WI38 (cell line): ENCODE results near the gene AP2A1.

ENCODE experiments used
- H3K4me3 ChIP-seq: 2 replicates; pipeline ENCODE4 v1.5.1; 2011; ENCODE audit warnings: low read depth, mild to moderate bottlenecking, control low read depth, low read length
- CTCF ChIP-seq: IDR thresholded peaks from 2 replicates; pipeline ENCODE4 v1.5.1; 2012; ENCODE audit warnings: low read depth, mild to moderate bottlenecking, control low read depth, low read length

The AP2A1 gene

DNA sequence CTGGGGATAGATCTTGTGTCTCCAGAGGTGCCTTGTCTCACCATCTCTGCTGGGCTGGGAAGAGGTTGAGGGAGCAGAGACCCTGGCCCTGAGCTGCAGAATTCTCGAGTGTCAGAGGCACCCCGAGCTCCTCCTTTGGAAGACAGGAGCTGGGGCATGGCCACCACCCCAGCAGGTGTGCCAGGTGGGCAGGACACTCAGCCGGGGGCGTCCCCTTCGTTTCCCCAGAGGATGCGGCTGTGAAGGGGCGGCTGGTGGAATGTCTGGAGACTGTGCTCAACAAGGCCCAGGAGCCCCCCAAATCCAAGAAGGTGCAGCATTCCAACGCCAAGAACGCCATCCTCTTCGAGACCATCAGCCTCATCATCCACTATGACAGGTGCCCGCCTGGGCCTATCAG, 31.8 kb downstream of the AP2A1 start:
- TF ChIP-seq CTCF: no peak
- no peak overlapping the region for H3K4me3 ChIP-seq

GRCh38 chr19:49799271-49799797, 32.5 kb downstream of the AP2A1 start:
- H3K4me3 ChIP-seq: no peak overlapping the region
- TF ChIP-seq CTCF: no peak

GRCh38 chr19:49799798-49800376, 33.1 kb downstream of the AP2A1 start:
- 0 out of 2 replicates have a peak, but pooled peaks have one; percentile 3 for TF ChIP-seq CTCF
- H3K4me3 ChIP-seq: no peak overlapping the region

GRCh38 chr19:49800771-49801170, 34.0 kb downstream of the AP2A1 start:
- TF ChIP-seq CTCF: no peak

GRCh38 chr19:49801401-49801888, 34.6 kb downstream of the AP2A1 start:
- TF ChIP-seq CTCF: no peak
- H3K4me3 ChIP-seq: no peak overlapping the region

More at GRCh38 chr19:49800771-49801170, 34.0 kb downstream of the AP2A1 start:
- no peak overlapping the region for H3K4me3 ChIP-seq

DNA sequence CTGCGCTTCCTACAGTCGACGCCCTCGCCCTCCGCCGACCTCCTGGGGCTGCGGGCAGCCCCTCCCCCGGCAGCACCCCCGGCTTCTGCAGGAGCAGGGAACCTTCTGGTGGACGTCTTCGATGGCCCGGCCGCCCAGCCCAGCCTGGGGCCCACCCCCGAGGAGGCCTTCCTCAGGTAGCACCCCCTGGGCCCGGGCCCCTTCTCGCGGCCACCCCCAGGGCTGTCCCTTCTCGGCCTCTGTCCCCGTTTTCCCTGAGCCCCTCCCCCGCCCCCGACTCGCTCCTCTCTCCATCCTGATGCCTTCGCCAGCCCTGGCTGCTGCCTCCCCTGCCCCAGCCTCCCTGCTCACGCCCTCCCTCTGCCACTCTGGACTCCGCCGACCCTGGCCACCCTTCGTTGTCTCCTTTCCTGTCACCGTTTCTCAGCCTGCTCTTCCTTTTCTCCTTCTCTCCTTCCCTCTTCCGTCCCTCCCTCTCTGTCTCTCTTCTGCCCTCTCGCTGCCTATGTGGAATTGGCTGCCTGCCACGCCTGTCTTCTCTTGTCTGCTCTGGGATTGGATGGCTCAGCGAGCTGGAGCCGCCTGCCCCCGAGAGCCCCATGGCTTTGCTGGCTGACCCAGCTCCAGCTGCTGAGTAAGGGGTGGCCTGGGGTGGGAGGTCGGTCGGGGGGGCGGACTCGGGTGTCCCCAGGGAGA, 35.3 kb downstream of the AP2A1 start:
- peak overlapping the region; percentile 32 for H3K4me3 ChIP-seq

More for the DNA sequence above, 35.3 kb downstream of the AP2A1 start:
- TF ChIP-seq CTCF: no peak
